ENCODE measurements around the gene ZNF469.
"Not testable (repeated sequence)": the region's sequence is repeated elsewhere in the genome, so short reads cannot be mapped to it uniquely, and the experiment has no call there.

ZNF469 gene

DNA sequence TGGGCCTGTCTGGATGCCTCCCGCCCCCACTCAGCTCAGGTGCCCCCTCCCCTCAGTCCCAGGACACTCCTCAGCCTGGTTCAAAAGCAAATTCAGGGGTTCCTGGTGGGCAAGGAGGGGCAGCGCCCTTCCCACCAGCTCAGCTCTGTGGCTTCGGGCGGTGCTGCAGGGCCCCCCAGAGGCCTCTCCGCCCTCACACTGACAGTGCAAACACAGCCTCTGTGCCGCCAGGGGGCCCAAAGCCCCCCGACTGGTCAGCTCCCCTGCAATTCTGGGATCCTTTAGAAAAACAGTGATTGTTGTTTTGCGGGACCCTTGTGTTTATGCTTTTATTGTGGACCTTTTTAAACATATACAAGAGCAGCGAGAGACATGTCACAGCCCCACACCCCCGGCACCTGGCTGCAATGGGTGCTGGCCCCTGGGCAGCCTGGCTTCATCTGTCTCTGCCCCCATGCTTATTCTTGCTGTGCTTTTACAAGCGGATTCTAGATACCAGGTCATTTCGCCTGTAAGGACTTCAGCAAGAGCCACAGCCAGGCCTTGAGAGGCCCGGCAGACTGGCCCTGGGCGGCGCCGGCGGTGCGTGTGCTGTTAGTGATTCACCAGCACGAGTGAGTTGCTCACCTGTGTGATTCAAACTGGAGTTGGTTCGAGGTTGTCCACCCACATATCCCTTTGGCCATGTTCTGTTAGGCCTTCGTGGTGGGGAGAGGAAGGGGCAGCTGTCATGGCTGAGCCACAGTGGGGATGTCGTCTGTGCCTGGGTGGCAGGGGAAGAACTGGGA is 21.2 kb downstream of the ZNF469 start:
- no peak overlapping the region for H3K4me3 Mint-ChIP-seq
- ATAC-seq (replicated peaks) = no peak
- peaks cover 2% of the 10 kb centered on the region for H3K36me3 Mint-ChIP-seq (ENCODE audit: insufficient read depth)
- no peak for DNase-seq
- peaks cover 0 to 23% of the 10 kb centered on the region in 2 donors for H3K27me3 Mint-ChIP-seq
- H3K4me1 Mint-ChIP-seq (ENCODE audit: low read depth in 2 of 2) = peaks cover 6% of the 10 kb centered on the region in 2 donors
- peaks cover 0 to 4% of the 10 kb centered on the region in 2 donors for H3K9me3 Mint-ChIP-seq
- H3K27ac Mint-ChIP-seq = no peak overlapping the region

DNA sequence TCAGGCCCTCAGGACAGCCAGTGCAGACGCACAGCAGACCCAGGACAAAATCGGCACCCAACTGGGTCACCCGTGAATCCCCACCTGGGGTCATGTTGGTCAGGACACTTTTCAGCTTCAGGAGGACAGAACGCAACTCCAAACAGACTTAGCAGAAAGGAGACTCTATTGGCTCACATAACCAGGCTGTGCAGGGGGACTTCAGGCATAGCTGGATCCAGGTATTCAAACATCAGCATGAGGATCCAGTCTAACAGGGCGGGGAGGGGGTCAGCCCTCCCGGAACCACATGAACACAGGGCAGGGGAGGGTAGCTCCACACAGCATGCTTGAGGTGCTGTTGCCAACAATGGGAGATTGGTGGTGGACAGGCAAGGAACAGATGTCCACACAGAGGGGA is 22.0 kb downstream of the ZNF469 start:
- peaks cover 2% of the 10 kb centered on the region for H3K36me3 Mint-ChIP-seq (ENCODE audit: insufficient read depth)
- peaks cover 6% of the 10 kb centered on the region in 2 donors for H3K4me1 Mint-ChIP-seq (ENCODE audit: low read depth in 2 of 2)
- ATAC-seq (replicated peaks) (no peak), DNase-seq (no peak)
- peaks cover 0 to 23% of the 10 kb centered on the region in 2 donors for H3K27me3 Mint-ChIP-seq
- no peak overlapping the region for H3K27ac Mint-ChIP-seq
- H3K9me3 Mint-ChIP-seq = peaks cover 0 to 4% of the 10 kb centered on the region in 2 donors
- H3K4me3 Mint-ChIP-seq = no peak overlapping the region

DNA sequence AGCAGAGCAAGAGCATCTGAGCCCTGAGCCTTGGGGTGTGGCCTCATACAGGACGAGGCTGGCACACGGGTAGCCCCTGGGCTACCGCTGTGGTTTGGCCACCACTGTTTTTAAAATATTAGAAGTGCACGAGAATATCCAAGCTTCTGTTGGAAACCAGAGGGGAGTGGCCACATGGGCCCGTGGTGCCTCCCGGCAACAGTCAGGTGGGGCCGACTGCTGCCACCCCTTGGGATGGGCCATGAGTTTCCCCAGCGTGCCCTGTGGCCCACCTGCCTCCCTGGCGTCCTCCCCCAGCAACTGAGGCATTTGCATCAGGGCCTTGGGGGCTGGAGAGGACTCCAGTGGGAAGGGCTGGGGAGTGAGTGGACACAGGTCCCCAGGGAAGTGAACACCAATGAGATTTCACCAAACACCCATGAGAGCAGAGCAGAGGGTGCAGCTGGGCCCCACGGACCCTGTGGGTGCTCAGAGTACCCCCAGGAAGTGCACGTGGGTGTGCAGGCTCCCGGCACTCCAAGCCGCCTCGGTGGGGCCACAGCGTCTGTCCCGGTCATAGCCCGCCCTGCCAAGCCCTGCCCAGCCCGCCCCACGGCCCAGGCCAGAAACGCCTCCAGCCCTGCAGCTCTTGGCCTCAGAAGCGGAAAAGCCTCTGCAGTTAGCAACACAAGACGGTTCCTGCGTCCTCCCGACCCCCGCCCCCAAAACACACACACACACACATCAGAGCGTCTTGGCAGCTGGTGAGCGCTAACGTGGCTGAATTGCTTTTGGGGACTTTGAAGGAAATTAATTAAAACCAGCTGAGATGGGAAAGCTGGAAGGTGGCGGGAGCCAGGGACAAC is 22.7 kb downstream of the ZNF469 start:
- H3K36me3 Mint-ChIP-seq (ENCODE audit: insufficient read depth) = peaks cover 1% of the 10 kb centered on the region
- H3K27me3 Mint-ChIP-seq = peaks cover 0 to 23% of the 10 kb centered on the region in 2 donors
- peaks cover 6% of the 10 kb centered on the region in 2 donors for H3K4me1 Mint-ChIP-seq (ENCODE audit: low read depth in 2 of 2)
- no peak overlapping the region for H3K27ac Mint-ChIP-seq
- DNase-seq (no peak), ATAC-seq (replicated peaks) (no peak)
- peaks cover 0 to 4% of the 10 kb centered on the region in 2 donors for H3K9me3 Mint-ChIP-seq
- no peak overlapping the region for H3K4me3 Mint-ChIP-seq

DNA sequence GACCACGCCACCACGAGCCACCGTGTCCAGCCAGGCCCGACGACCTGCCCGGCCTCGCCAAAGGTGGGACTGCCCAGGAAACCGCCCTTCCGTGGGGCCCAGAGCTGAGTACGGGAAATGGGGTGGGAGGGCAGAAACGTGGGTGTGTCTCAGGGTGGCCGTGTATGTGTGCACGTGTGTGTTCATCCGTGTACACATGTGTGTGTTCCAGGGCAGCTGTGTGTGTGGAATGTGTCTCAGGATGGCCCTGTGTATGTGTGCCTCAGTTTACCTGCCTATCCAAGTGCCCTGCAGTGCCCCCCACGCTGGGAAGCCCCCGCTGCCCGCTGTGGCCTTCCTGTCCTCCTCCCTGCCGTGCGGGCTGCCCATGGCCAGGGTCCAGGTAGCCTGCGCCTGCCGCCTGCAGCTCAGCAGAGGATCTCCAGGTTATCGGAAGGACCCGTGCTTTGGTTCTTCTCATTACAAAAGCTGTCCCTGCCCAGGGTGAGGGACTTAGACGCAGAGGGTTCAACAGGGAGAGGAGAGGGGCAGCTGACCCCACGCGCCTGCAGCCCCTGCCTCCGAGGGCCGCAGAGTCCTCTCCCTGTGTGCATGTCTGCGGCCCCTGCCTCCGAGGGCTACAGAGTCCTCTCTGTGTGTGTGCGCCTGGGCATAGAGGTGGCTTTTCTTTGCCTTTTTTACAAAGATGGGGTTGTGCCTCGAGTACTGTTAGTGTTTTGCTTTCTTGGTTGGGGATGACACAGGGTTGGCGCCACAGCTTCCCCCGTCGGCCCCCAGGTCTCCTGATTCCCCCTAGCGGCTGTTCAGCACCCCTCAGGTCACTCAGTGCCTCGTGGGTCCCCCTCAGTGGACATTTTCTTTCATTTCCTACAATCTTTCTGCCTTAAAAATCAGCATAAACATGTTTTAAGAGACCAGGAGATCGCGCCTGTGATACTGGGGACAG is 23.6 kb downstream of the ZNF469 start:
- no peak for ATAC-seq (replicated peaks)
- peaks cover 0 to 23% of the 10 kb centered on the region in 2 donors for H3K27me3 Mint-ChIP-seq
- no peak overlapping the region for H3K4me3 Mint-ChIP-seq
- peaks cover 6% of the 10 kb centered on the region in 2 donors for H3K4me1 Mint-ChIP-seq (ENCODE audit: low read depth in 2 of 2)
- no peak for DNase-seq
- no peaks in the 10 kb centered on the region for H3K36me3 Mint-ChIP-seq (ENCODE audit: insufficient read depth)
- peaks cover 0 to 3% of the 10 kb centered on the region in 2 donors for H3K9me3 Mint-ChIP-seq
- no peak overlapping the region for H3K27ac Mint-ChIP-seq

DNA sequence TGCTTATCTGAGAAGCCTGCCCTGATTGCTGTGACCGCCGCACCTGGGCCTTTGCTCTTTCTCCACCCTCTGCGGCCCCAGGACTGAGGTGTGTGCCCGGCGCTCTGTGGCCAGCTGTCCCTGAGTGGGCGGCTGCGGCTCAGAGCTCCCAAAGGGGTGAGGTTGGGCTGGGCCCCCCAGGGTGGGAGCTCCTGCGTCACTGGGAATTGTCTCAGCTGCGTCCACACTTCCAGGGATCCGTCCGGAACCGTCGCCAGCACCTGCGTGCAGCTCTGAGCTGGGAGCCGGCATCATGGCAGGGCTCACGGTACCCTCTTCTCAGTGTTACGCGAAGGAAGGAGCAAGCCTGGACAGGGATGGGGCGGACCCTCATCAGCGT is 24.3 kb downstream of the ZNF469 start:
- Mint-ChIP-seq H3K27ac (no peak overlapping the region), H3K4me1 (ENCODE audit: low read depth in 2 of 2) (peaks cover 6% of the 10 kb centered on the region in 2 donors), H3K9me3 (no peaks in the 10 kb centered on the region), H3K27me3 (peaks cover 0 to 21% of the 10 kb centered on the region in 2 donors), H3K4me3 (no peak overlapping the region), H3K36me3 (ENCODE audit: insufficient read depth) (no peaks in the 10 kb centered on the region)
- DNase-seq (no peak), ATAC-seq (replicated peaks) (no peak)

DNA sequence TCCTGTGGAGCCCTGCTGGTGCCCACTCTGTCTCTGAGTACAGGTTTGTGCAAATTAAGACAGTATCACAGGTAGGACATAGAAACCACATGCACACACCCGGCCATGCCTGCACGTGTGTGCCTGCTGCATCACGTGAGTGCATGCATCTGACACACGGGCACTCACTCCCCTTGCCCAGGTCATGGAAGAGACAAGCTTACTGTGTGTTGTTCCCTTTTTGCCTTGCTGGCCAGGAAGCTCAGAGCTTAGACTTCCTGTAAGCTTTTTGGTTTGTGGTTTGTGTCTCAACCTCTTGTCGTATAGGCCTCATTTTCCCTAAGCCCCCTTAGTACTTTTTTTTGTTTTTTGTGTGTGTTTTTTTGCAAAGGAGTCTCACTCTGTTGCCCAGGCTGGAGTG is 25.0 kb downstream of the ZNF469 start:
- Mint-ChIP-seq H3K4me3 (no peak overlapping the region), H3K27ac (no peak overlapping the region), H3K4me1 (ENCODE audit: low read depth in 2 of 2) (peaks cover 6% of the 10 kb centered on the region in 2 donors), H3K27me3 (peaks cover 0 to 24% of the 10 kb centered on the region in 2 donors), H3K9me3 (no peaks in the 10 kb centered on the region), H3K36me3 (ENCODE audit: insufficient read depth) (no peaks in the 10 kb centered on the region)
- DNase-seq = no peak
- peak; percentile 10 for ATAC-seq (replicated peaks)

DNA sequence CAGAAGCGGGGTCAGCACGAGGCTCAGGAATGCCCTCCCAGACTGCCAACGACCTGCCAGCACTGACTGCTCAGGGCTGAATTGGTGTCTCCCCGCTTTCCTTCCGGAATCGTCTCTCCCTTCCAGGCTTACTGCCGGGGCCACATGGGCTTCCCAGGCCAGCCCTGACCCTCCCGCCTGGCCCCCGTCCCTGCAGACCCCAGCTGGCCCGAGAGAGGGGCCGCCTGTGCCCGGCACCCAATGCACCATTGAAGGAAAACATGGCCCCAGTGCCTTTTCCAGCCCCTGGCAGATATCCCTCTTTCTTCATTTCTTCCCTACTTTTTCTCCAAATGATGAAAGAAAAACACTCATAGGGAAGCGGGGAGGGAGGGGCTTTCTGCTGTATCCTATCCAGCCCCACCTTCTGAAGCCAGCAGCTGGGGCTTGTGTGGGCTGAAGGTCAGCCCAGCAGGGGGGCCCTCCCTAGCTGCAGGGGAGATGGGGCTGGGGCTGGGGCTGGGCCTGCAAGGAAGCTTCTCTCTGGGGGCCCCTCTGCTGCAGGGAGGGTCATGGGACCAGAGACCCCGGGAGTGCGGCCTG is 25.9 kb downstream of the ZNF469 start:
- no peak overlapping the region for H3K4me3 Mint-ChIP-seq
- H3K36me3 Mint-ChIP-seq (ENCODE audit: insufficient read depth) = no peaks in the 10 kb centered on the region
- H3K27me3 Mint-ChIP-seq = peaks cover 0 to 25% of the 10 kb centered on the region in 2 donors
- DNase-seq (no peak), ATAC-seq (replicated peaks) (no peak)
- H3K27ac Mint-ChIP-seq = no peak overlapping the region
- H3K4me1 Mint-ChIP-seq (ENCODE audit: low read depth in 2 of 2) = peaks cover 6% of the 10 kb centered on the region in 2 donors
- H3K9me3 Mint-ChIP-seq = no peaks in the 10 kb centered on the region

DNA sequence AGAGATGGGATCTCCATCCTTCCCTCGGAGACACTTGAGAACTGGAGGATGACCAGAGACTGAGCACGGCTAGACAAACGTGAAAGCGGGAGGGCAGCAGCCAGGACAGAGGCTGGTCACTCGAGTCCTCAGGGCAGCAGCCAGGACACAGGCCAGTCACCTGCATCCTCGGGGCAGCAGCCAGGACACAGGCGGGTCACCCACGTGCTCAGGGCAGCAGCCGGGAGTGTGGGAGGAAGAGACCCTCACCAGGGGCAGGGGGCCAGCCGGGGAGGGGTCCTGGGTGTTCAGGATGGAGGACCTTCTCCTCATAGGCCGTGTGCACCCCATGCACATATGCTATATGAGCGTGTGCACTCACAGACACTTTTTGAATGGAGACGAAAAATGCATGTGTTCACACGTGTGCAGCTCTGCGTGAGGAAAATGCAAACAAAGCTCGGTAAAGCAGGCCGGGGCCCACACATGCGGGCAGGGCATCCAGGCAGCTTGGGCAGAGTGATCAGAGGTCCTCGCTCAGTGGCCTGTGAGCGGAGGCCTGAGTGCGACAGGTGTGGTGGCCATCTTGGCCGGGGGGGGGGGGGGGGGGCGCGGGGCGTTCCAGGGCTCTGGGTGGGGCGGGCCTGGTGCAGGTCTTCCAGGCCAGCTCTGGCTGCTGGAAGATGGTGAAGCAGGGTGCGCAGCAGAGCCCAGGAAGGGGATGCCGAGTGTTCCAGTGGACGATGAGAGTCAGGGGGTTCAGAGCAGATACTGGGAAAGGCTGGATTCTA is 26.7 kb downstream of the ZNF469 start:
- H3K27ac Mint-ChIP-seq = no peak overlapping the region
- ATAC-seq (replicated peaks) (no peak), DNase-seq (no peak)
- H3K36me3 Mint-ChIP-seq (ENCODE audit: insufficient read depth) = no peaks in the 10 kb centered on the region
- peaks cover 0 to 18% of the 10 kb centered on the region in 2 donors for H3K27me3 Mint-ChIP-seq
- H3K9me3 Mint-ChIP-seq = no peaks in the 10 kb centered on the region
- peaks cover 6% of the 10 kb centered on the region in 2 donors for H3K4me1 Mint-ChIP-seq (ENCODE audit: low read depth in 2 of 2)
- peak overlapping the region in 1 of 2 donors; percentile 44 for H3K4me3 Mint-ChIP-seq

DNA sequence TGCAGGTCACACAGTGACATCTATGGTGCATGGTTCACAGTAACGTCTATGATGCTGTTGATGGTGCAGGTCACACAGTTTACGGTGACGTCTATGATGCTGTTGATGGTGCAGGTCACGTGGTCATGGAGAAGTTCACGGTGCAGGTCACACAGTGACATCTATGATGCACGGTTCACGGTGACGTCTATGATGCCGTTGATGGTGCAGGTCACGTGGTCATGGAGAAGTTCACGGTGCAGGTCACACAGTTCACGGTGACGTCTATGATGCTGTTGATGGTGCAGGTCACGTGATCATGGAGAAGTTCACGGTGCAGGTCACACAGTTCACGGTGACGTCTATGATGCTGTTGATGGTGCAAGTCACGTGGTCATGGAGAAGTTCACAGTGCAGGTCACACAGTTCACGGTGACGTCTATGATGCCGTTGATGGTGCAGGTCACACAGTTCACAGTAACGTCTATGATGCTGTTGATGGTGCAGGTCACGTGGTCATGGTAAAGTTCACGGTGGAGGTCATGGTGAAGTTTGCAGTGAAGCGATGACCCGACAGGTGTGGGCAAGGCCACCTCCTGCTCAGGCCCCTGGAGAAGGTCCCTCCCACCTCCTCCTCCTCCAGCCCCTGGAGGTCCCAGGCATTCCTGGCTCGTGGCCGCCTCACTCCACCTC is 27.7 kb downstream of the ZNF469 start:
- not testable (repeated sequence) for H3K9me3 Mint-ChIP-seq; H3K36me3 Mint-ChIP-seq (ENCODE audit: insufficient read depth); H3K27ac Mint-ChIP-seq; H3K4me1 Mint-ChIP-seq (ENCODE audit: low read depth in 2 of 2); H3K4me3 Mint-ChIP-seq; DNase-seq; H3K27me3 Mint-ChIP-seq
- ATAC-seq (replicated peaks) = peak; percentile 7

DNA sequence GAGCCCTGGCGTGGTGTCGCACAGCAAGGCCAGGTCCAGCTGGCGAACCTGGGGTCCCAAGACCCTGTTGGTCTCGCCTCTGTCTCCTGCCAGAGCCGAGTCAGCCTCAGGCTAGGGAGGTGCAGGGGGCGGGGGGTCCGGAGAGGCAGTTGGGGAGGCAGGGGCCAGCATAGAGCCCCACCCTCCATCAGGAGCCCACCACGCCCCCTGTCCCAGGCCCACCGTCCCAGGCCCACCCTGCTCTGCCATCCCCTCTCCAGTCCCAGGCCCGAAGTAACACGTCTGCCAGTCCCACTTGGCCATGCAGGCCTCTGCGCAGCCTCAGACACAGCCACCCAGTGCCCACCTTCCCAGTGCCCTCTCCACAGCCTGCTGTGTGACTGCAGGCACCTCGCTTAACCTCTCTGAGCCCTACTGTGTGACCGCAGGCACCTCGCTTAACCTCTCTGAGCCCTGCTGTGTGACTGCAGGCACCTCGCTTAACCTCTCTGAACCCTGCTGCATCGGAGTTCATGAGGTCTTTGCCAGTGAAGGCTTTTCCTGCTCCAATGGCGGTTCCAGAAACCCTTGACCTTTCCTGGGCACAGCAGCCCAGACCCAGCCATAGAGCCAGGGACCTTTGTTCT is 29.3 kb downstream of the ZNF469 start:
- Mint-ChIP-seq H3K9me3 (no peaks in the 10 kb centered on the region), H3K36me3 (ENCODE audit: insufficient read depth) (no peaks in the 10 kb centered on the region), H3K4me1 (ENCODE audit: low read depth in 2 of 2) (peaks cover 6% of the 10 kb centered on the region in 2 donors), H3K27me3 (peaks cover 0 to 14% of the 10 kb centered on the region in 2 donors), H3K4me3 (no peak overlapping the region), H3K27ac (no peak overlapping the region)
- ATAC-seq (replicated peaks) (no peak), DNase-seq (no peak)

DNA sequence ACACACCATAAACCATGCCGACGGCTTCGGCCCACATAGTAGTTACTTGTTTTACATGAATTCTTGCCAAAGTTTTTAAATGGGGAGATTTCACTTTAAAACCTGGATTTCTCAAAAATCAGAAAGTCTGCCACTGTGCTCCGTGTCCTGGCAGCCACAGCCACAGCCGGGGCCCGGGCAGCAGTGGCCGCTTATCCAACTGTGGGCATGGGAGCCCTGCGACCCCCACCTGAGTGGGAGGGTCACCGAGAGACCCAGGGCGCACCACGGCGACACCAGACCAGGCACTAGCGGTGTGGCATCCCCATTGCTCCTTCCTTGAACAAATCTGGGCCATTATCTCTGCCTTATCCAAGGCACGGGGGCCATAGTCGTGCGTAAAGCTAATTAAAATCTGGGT is 30.0 kb downstream of the ZNF469 start:
- no peak for DNase-seq
- no peak for ATAC-seq (replicated peaks)

More for the DNA sequence above, 30.0 kb downstream of the ZNF469 start:
- H3K27me3 Mint-ChIP-seq = peaks cover 0 to 16% of the 10 kb centered on the region in 2 donors
- H3K4me1 Mint-ChIP-seq (ENCODE audit: low read depth in 2 of 2) = peaks cover 3 to 4% of the 10 kb centered on the region in 2 donors
- H3K27ac Mint-ChIP-seq = no peak overlapping the region
- H3K36me3 Mint-ChIP-seq (ENCODE audit: insufficient read depth) = no peaks in the 10 kb centered on the region
- no peaks in the 10 kb centered on the region for H3K9me3 Mint-ChIP-seq
- H3K4me3 Mint-ChIP-seq = no peak overlapping the region

Data from effector memory CD8-positive, alpha-beta T cell (primary cell).